HG03442 (cell line): ENCODE measurements around the gene ZNF223.

Source experiments
- ATAC-seq: cut with Tn5 transposase; IDR thresholded peaks from one replicate; pipeline ENCODE4 v1.9.1; 2021; ENCODE audit warnings: mild to moderate bottlenecking, moderate library complexity; ENCODE audit not compliant: unreplicated experiment

The ZNF223 gene

GRCh38 chr19:44071824-44072542 lies 20.1 kb downstream of the ZNF223 start, which contains the start of gene ZNF284:
Gene ZNF284, plus strand, starts transcription at chr19:44072159. Its CDS starts 4,231 bp downstream, at chr19:44076390.
- ATAC-seq: peak; percentile 91

GRCh38 chr19:44072543-44073401 lies 20.9 kb downstream of the ZNF223 start:
- ATAC-seq: no peak

GRCh38 chr19:44076325-44076724 lies 24.5 kb downstream of the ZNF223 start:
- no peak for ATAC-seq

- ATAC-seq: no peak
Measured at GRCh38 chr19:44092108-44092507, 40.3 kb downstream of the ZNF223 start.

GRCh38 chr19:44093931-44094765 lies 42.3 kb downstream of the ZNF223 start, which contains the start of gene ZNF224:
Gene ZNF224, plus strand, starts transcription at chr19:44094361. Its CDS starts 3,513 bp downstream, at chr19:44097874.
- peak; percentile 82 for ATAC-seq

GRCh38 chr19:44107751-44108150 lies 55.9 kb downstream of the ZNF223 start:
- no peak for ATAC-seq

GRCh38 chr19:44109458-44109857 lies 57.6 kb downstream of the ZNF223 start:
- ATAC-seq: no peak

GRCh38 chr19:44111910-44112463 lies 60.2 kb downstream of the ZNF223 start:
- no peak for ATAC-seq

GRCh38 chr19:44112802-44113137 lies 60.9 kb downstream of the ZNF223 start:
- no peak for ATAC-seq

- peak; percentile 91 for ATAC-seq
Measured at GRCh38 chr19:44113138-44113783, 61.4 kb downstream of the ZNF223 start, which contains the start of gene ZNF225. Gene ZNF225, plus strand, starts transcription at chr19:44113399. Its CDS starts 2,429 bp downstream, at chr19:44115828.

- no peak for ATAC-seq
Measured at GRCh38 chr19:44113784-44114390, 62.1 kb downstream of the ZNF223 start.
